ENCODE measurements around the gene CYGB. TPM values are rescaled to one million over a fixed set of nuclear protein-coding genes. Genes with fewer than 3 reads are reported as not detected.

CYGB gene
- polyA plus RNA-seq, 1 donor (not counting 4 experiments of a cell fraction or from before 2014, with no cell fraction given): 10.3 TPM

DNA sequence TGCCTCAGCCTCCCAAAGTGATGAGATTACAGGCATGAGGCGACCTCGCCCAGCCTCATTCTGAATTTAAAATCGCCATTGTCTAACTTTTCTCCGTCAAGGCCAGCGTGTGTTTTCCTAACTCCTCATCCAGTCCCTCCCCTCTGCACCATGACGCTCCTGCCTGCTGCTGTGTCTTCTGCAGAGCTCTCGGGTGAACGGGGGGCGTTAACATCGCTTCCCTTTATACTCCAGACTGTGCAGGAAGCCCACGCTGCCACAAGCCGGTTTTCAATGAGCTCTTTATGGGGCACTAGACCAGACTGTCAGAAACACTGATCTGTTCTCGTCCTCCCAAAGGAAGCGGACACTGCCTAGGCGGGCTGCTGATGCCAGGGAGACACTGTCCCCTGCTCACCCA lies 56.9 kb downstream of the CYGB start:
- H3K9me1 ChIP-seq (ENCODE audit: control insufficient read depth, extremely low read depth, insufficient read depth, low read length): no peaks in the 10 kb centered on the region
- no peak for DNase-seq (ENCODE audit: low read depth, low spot score)
- H3K36me3 ChIP-seq (ENCODE audit: control insufficient read depth in 2 of 2, extremely low read depth in 1 of 2, insufficient read depth in 2 of 2, low read length in 2 of 2): peaks cover 3 to 30% of the 10 kb centered on the region in 2 experiments
- no peak overlapping the region for H3K9ac ChIP-seq (ENCODE audit: control insufficient read depth, extremely low read depth, insufficient read depth, low read length)
- no peaks in the 10 kb centered on the region for H4K20me1 ChIP-seq (ENCODE audit: control insufficient read depth, extremely low read depth, insufficient read depth, low read length)
- no peaks in the 10 kb centered on the region for H3K79me2 ChIP-seq (ENCODE audit: control insufficient read depth, insufficient read depth, low read length)
- H3K27ac ChIP-seq (ENCODE audit: control insufficient read depth, insufficient read depth, low read length): no peak overlapping the region
- FAIRE-seq: no peak
- no peak overlapping the region for H2AFZ ChIP-seq (ENCODE audit: control insufficient read depth, low read length)
- dilution Hi-C loops (cut with MboI; ENCODE audit: extremely low pct_ligation_motif_present, low sequenced_read_pairs): no loop called here
- no peak for TF ChIP-seq EZH2 (IDR thresholded peaks at IDR 0.05; ENCODE audit: low read length)
- TF ChIP-seq CTCF (optimal IDR thresholded peaks at IDR 0.05 in 1 of 3, IDR thresholded peaks at IDR 0.05 in 1 of 3, conservative IDR thresholded peaks at IDR 0.05 in 1 of 3; ENCODE audit: extremely low read depth in 1 of 3, insufficient read depth in 2 of 3, low read length in 3 of 3): no peak
- no peaks in the 10 kb centered on the region for H3K27me3 ChIP-seq (ENCODE audit: control insufficient read depth, extremely low read depth, insufficient read depth, low read length)
- H3K4me2 ChIP-seq (ENCODE audit: control insufficient read depth, extremely low read depth, insufficient read depth, low read depth, low read length): no peak overlapping the region
- no peak overlapping the region for H3K4me3 ChIP-seq (ENCODE audit: control insufficient read depth in 2 of 3, extremely low read depth in 1 of 3, insufficient read depth in 2 of 3, low read depth in 1 of 3, low read length in 3 of 3)
- peaks cover 6% of the 10 kb centered on the region for H3K4me1 ChIP-seq (ENCODE audit: control insufficient read depth, extremely low read depth, insufficient read depth, low read length)
- no peaks in the 10 kb centered on the region for H3K9me3 ChIP-seq (ENCODE audit: control insufficient read depth, low read depth, low read length)

GRCh38 chr17:76479515-76480060 lies 57.9 kb downstream of the CYGB start:
- no peak for FAIRE-seq
- Histone ChIP-seq H4K20me1 (ENCODE audit: control insufficient read depth, extremely low read depth, insufficient read depth, low read length) (no peaks in the 10 kb centered on the region), H3K4me2 (ENCODE audit: control insufficient read depth, extremely low read depth, insufficient read depth, low read depth, low read length) (no peak overlapping the region), H3K4me1 (ENCODE audit: control insufficient read depth, extremely low read depth, insufficient read depth, low read length) (peaks cover 5% of the 10 kb centered on the region), H3K9me1 (ENCODE audit: control insufficient read depth, extremely low read depth, insufficient read depth, low read length) (no peaks in the 10 kb centered on the region), H3K9ac (ENCODE audit: control insufficient read depth, extremely low read depth, insufficient read depth, low read length) (no peak overlapping the region), H3K4me3 (ENCODE audit: control insufficient read depth in 2 of 3, extremely low read depth in 1 of 3, insufficient read depth in 2 of 3, low read depth in 1 of 3, low read length in 3 of 3) (no peak overlapping the region), H2AFZ (ENCODE audit: control insufficient read depth, low read length) (no peak overlapping the region), H3K79me2 (ENCODE audit: control insufficient read depth, insufficient read depth, low read length) (no peaks in the 10 kb centered on the region), H3K27ac (ENCODE audit: control insufficient read depth, insufficient read depth, low read length) (no peak overlapping the region), H3K27me3 (ENCODE audit: control insufficient read depth, extremely low read depth, insufficient read depth, low read length) (no peaks in the 10 kb centered on the region), H3K9me3 (ENCODE audit: control insufficient read depth, low read depth, low read length) (no peaks in the 10 kb centered on the region), H3K36me3 (ENCODE audit: control insufficient read depth in 2 of 2, extremely low read depth in 1 of 2, insufficient read depth in 2 of 2, low read length in 2 of 2) (peaks cover 3 to 31% of the 10 kb centered on the region in 2 experiments)
- dilution Hi-C loops (cut with MboI; ENCODE audit: extremely low pct_ligation_motif_present, low sequenced_read_pairs): no loop called here
- TF ChIP-seq EZH2 (IDR thresholded peaks at IDR 0.05; ENCODE audit: low read length) (no peak), CTCF (optimal IDR thresholded peaks at IDR 0.05 in 1 of 3, IDR thresholded peaks at IDR 0.05 in 1 of 3, conservative IDR thresholded peaks at IDR 0.05 in 1 of 3; ENCODE audit: extremely low read depth in 1 of 3, insufficient read depth in 2 of 3, low read length in 3 of 3) (no peak)
- no peak for DNase-seq (ENCODE audit: low read depth, low spot score)
